Activated T-cell treated with anti-CD3 and anti-CD28 coated beads, Interleukin-2, amount 50 U/mL, for 24 hours (primary cell): ENCODE results near the gene ATP5ME.
"Not testable (repeated sequence)": the region's sequence is repeated elsewhere in the genome, so short reads cannot be mapped to it uniquely, and the experiment has no call there.

Experiments used
- DNase-seq: peaks from one replicate; pipeline ENCODE4 v3.0.0-alpha.2; 2020
- H3K27ac Mint-ChIP-seq: 2 replicates; pipeline ENCODE4 v1.8.0; 2020; ENCODE audit warnings: mild to moderate bottlenecking, mixed read lengths
- H3K27me3 Mint-ChIP-seq: 2 replicates; pipeline ENCODE4 v1.8.0; 2020; ENCODE audit warnings: mixed read lengths
- H3K36me3 Mint-ChIP-seq: 2 replicates; pipeline ENCODE4 v1.8.0; 2020; ENCODE audit warnings: low read depth, mixed read lengths
- H3K4me1 Mint-ChIP-seq: 2 replicates; pipeline ENCODE4 v1.8.0; 2020; ENCODE audit warnings: low read depth, mixed read lengths
- H3K4me3 Mint-ChIP-seq: 2 replicates; pipeline ENCODE4 v1.8.0; 2020; ENCODE audit warnings: mild to moderate bottlenecking, moderate library complexity, mixed read lengths
- H3K9me3 Mint-ChIP-seq: 2 replicates; pipeline ENCODE4 v1.8.0; 2020; ENCODE audit warnings: mixed read lengths

Gene ATP5ME

DNA sequence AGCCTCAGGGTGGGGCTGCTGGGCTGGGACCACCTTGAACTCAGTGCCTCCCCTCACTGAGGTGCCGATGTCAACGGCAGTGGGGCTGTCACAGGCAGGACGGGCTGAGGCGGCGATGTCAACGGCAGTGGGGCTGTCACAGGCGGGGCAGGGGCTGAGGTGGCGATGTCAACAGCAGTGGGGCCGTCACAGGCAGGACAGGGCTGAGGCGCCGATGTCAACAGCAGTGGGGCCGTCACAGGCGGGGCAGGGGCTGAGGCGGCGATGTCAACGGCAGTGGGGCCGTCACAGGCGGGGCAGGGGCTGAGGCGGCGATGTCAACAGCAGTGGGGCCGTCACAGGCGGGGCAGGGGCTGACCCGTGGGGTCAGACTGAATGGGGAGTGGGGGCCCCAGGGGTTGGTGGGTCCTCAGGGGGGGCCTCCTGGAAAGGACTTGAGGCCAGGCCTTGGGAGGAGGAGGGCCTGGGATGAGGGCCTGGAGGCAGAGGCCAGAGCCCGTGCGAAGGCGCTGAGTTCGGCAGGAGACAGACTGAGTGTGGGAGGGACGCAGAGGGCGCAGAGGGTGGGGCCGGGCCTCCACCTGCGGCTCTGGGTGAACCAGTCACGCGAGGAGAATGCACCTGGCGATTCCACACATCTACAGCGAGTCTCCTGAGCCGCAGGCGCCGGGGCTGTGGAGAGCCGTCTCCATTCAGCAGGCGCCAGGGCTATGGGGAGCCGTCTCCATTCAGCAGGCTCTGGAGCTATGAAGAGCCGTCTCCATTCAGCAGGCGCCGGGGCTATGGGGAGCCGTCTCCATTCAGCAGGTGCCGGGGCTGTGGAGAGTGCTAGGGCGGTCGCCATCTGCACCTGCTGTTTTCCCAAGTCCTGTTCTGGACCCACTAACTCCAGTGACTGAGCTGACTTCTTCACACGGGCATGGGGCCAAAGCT is 22.9 kb downstream of the ATP5ME start:
- H3K27me3 Mint-ChIP-seq, result peaks cover 11% of the 10 kb centered on the region
- DNase-seq, result no peak
- H3K4me1 Mint-ChIP-seq, result peaks cover 5% of the 10 kb centered on the region
- no peak overlapping the region for H3K27ac Mint-ChIP-seq
- no peaks in the 10 kb centered on the region for H3K9me3 Mint-ChIP-seq
- no peak overlapping the region for H3K4me3 Mint-ChIP-seq
- H3K36me3 Mint-ChIP-seq, result no peaks in the 10 kb centered on the region

DNA sequence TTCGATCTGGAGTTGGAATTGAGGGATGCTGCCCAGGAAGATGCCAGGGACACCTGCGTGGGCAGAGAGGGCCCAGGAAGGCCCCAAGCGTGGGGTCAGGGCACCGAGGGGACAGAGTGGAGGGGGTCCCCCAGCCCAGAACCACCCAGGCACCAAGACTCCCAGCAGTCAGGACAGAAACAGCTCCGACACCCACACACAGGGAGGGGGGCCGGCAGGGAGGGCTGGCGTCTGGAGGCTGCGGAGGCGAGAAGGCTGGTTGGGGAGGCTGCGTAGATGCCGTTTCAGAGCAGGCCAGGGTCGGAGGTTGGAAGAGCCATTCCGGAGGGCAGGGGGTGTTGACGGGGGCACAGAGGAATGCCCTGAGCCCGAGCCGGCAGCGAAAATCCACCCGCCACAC is 23.6 kb downstream of the ATP5ME start:
- no peak overlapping the region for H3K4me3 Mint-ChIP-seq
- H3K36me3 Mint-ChIP-seq, result no peaks in the 10 kb centered on the region
- H3K9me3 Mint-ChIP-seq, result no peaks in the 10 kb centered on the region
- peaks cover 10% of the 10 kb centered on the region for H3K4me1 Mint-ChIP-seq
- H3K27me3 Mint-ChIP-seq, result peaks cover 11% of the 10 kb centered on the region
- no peak overlapping the region for H3K27ac Mint-ChIP-seq
- no peak for DNase-seq

DNA sequence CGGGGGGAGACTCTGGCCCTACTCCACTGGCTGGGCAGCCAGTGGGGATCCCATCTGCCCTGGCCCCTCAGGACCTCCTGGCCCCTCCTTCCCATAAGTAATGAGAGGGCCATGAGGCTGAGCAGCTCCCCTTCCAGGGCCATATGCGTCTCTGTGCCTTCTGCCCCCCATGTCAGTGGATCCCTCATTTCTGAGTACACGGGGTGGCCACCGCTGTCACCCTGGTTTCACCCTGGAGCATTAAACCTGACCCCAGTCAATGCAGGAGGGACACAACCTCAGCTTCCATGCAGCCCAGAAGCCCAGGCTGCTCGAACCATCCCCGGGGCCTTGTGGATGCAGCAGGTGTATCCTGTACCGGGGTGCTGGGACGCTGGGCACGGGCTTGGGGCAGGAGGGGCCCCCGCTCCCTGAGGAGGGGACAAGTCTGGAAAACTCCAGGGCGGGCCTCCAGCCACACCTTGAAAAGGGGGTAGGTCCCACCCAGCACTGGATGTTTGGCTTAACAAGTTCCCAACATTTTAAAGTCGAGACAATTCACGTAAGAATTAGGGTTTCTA is 24.2 kb downstream of the ATP5ME start:
- no peak overlapping the region for H3K27ac Mint-ChIP-seq
- H3K9me3 Mint-ChIP-seq, result no peaks in the 10 kb centered on the region
- H3K4me1 Mint-ChIP-seq, result peaks cover 10% of the 10 kb centered on the region
- H3K4me3 Mint-ChIP-seq, result no peak overlapping the region
- H3K27me3 Mint-ChIP-seq, result peaks cover 13% of the 10 kb centered on the region
- H3K36me3 Mint-ChIP-seq, result no peaks in the 10 kb centered on the region
- DNase-seq, result no peak

DNA sequence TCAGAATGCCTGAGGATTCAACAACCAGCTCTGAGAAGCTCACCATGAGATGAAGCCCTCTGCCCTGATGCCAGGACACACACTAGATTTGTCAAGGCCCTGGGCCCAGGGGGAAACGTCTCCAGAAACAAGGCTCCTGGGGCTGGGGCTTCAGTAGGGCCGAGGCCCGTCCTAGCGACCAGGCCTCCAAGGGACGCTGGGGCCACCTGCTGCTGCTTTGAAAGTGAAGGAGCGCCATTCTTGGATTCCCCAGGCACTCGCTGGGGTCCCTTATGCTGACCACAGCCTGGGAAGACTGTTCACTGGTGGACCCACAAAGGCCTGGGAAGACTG is 24.8 kb downstream of the ATP5ME start:
- no peak for DNase-seq
- H3K27ac Mint-ChIP-seq, result no peak overlapping the region
- H3K27me3 Mint-ChIP-seq, result peaks cover 15% of the 10 kb centered on the region
- no peaks in the 10 kb centered on the region for H3K36me3 Mint-ChIP-seq
- peaks cover 10% of the 10 kb centered on the region for H3K4me1 Mint-ChIP-seq
- H3K9me3 Mint-ChIP-seq, result no peaks in the 10 kb centered on the region
- no peak overlapping the region for H3K4me3 Mint-ChIP-seq

GRCh38 chr4:648579-649292 is 25.3 kb downstream of the ATP5ME start:
- Mint-ChIP-seq H3K4me3 (no peak overlapping the region), H3K4me1 (peaks cover 10% of the 10 kb centered on the region)

DNA sequence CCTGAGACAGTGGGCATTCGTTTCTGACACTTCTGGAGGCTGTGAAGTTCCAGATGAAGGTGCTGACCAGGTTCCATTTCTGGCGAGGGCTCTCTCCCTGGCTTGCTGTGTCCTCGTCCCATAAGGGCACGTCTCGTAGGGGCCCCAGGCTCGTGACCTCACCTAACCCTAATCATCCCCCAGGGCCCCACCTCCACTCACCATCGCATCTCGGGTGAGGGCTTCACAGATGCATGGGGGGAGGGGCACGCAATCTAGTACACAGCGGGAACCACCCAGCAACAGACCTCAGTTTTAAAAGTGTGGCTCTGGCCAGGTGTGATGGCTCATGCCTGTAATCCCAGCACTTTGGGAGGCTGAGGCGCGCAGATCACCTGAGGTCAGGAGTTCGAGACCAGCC is 26.6 kb downstream of the ATP5ME start:
- no peaks in the 10 kb centered on the region for H3K36me3 Mint-ChIP-seq
- peaks cover 19% of the 10 kb centered on the region for H3K27me3 Mint-ChIP-seq
- H3K9me3 Mint-ChIP-seq, result peaks cover 4% of the 10 kb centered on the region
- peaks cover 10% of the 10 kb centered on the region for H3K4me1 Mint-ChIP-seq
- H3K27ac Mint-ChIP-seq, result no peak overlapping the region
- H3K4me3 Mint-ChIP-seq, result no peak overlapping the region
- no peak for DNase-seq

More at GRCh38 chr4:648579-649292, 25.3 kb downstream of the ATP5ME start:
- DNase-seq, result no peak
- H3K36me3 Mint-ChIP-seq, result no peaks in the 10 kb centered on the region
- H3K27ac Mint-ChIP-seq, result no peak overlapping the region
- no peaks in the 10 kb centered on the region for H3K9me3 Mint-ChIP-seq
- H3K27me3 Mint-ChIP-seq, result peaks cover 15% of the 10 kb centered on the region

DNA sequence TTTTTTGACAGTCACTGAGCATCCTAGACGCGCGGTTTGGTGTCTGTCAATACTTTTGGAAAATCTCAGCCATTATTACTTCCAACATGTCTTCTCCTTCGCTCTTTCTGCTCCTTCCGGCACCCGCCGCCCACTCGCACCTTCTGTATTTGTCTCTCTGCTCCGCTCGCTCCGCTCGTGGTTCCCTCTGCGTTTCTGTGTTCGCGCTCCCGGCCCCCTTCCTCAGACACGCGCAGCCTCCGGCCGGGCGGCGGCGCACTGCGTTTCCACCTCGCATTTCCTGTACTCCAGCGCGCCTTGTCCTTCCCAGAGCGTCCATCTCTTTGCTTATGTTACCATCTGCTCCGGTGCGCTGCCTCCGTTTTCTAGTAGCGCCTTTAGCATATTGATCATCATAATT is 27.6 kb downstream of the ATP5ME start:
- Mint-ChIP-seq H3K27ac (peak overlapping the region; percentile 2), H3K4me3 (peak overlapping the region; percentile 61), H3K27me3 (peaks cover 20% of the 10 kb centered on the region), H3K9me3 (peaks cover 4% of the 10 kb centered on the region), H3K4me1 (peaks cover 10% of the 10 kb centered on the region), H3K36me3 (no peaks in the 10 kb centered on the region)
- peak; percentile 63 for DNase-seq

- not testable (repeated sequence) for DNase-seq, H3K9me3 Mint-ChIP-seq, H3K4me1 Mint-ChIP-seq, H3K4me3 Mint-ChIP-seq, H3K36me3 Mint-ChIP-seq, H3K27ac Mint-ChIP-seq
- H3K27me3 Mint-ChIP-seq, result peaks cover 25% of the 10 kb centered on the region
Measured at GRCh38 chr4:642366-642765, 31.7 kb downstream of the ATP5ME start.

DNA sequence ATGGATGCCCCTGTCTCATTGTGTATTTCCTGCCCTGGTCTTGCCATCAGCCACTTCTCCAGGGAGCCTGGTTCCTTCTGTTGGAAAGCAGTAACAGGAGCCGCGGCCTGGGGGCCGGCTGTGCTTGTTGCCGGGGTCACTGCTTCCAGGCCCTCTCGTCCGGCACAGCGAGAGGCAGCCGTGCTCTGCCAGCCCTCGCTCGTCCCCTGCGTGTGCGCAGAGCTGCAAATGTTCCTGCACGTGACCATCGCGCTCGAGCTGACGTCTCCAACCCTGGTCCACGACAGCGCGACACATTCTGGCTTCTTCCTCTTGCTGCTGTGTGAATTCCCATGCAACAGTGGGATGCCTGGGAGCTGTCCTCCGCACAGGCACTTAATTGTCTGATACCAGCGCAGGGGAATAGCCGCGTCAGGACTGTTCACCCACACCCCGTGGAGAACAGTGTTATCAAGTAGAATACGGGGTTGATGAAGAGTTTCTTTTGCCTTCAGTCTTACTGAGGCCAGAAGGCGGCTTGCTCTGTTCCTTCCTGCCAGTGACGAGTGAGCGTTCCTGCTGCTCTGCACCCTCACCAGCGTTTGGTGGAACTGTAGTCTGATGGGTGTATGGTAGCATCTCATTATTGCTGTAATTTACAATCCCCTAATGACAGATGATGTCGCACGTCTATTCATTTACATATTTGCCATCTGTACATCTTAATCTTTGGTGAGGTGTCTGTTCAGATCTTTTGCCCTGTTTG is 36.4 kb downstream of the ATP5ME start:
- peaks cover 2% of the 10 kb centered on the region for H3K9me3 Mint-ChIP-seq
- H3K4me3 Mint-ChIP-seq, result no peak overlapping the region
- no peaks in the 10 kb centered on the region for H3K36me3 Mint-ChIP-seq
- no peak overlapping the region for H3K27ac Mint-ChIP-seq
- DNase-seq, result no peak
- H3K27me3 Mint-ChIP-seq, result peaks cover 17% of the 10 kb centered on the region
- H3K4me1 Mint-ChIP-seq, result no peaks in the 10 kb centered on the region

GRCh38 chr4:636628-637159 is 37.4 kb downstream of the ATP5ME start:
- H3K36me3 Mint-ChIP-seq, result no peaks in the 10 kb centered on the region
- no peaks in the 10 kb centered on the region for H3K4me1 Mint-ChIP-seq
- peaks cover 9% of the 10 kb centered on the region for H3K9me3 Mint-ChIP-seq
- H3K27ac Mint-ChIP-seq, result no peak overlapping the region
- H3K4me3 Mint-ChIP-seq, result no peak overlapping the region
- H3K27me3 Mint-ChIP-seq, result peaks cover 17% of the 10 kb centered on the region
- DNase-seq, result no peak

- no peaks in the 10 kb centered on the region for H3K36me3 Mint-ChIP-seq
- H3K9me3 Mint-ChIP-seq, result peaks cover 13% of the 10 kb centered on the region
- H3K27ac Mint-ChIP-seq, result no peak overlapping the region
- no peak overlapping the region for H3K4me3 Mint-ChIP-seq
- no peaks in the 10 kb centered on the region for H3K4me1 Mint-ChIP-seq
- peaks cover 13% of the 10 kb centered on the region for H3K27me3 Mint-ChIP-seq
- DNase-seq, result no peak
Measured at GRCh38 chr4:635851-636627, 38.0 kb downstream of the ATP5ME start.

GRCh38 chr4:635066-635835 is 38.8 kb downstream of the ATP5ME start:
- H3K27ac Mint-ChIP-seq, H3K27me3 Mint-ChIP-seq, DNase-seq, H3K4me1 Mint-ChIP-seq, H3K4me3 Mint-ChIP-seq, H3K36me3 Mint-ChIP-seq: not testable (repeated sequence)
- peaks cover 13% of the 10 kb centered on the region for H3K9me3 Mint-ChIP-seq

- DNase-seq, result no peak
- no peak overlapping the region for H3K27ac Mint-ChIP-seq
- H3K27me3 Mint-ChIP-seq, result peaks cover 10% of the 10 kb centered on the region
- no peaks in the 10 kb centered on the region for H3K4me1 Mint-ChIP-seq
- H3K36me3 Mint-ChIP-seq, result no peaks in the 10 kb centered on the region
- H3K4me3 Mint-ChIP-seq, result no peak overlapping the region
- H3K9me3 Mint-ChIP-seq, result peaks cover 13% of the 10 kb centered on the region
Measured at GRCh38 chr4:634599-634985, 39.5 kb downstream of the ATP5ME start.
